Activated naive CD8-positive, alpha-beta T cell treated with anti-CD3 and anti-CD28 coated beads, Interleukin-2, amount 50 U/mL, for 24 hours (primary cell): ENCODE results near the gene SNX32.
"Not testable (repeated sequence)": the region's sequence is repeated elsewhere in the genome, so short reads cannot be mapped to it uniquely, and the experiment has no call there.

Experiments
- ATAC-seq: fragments of 150-1000 bp; cut with Tn5 transposase; one replicate; pipeline ENCODE4 v1.10.0; 2021
- DNase-seq: peaks from one replicate; pipeline ENCODE4 v3.0.0; 2021
- H3K27ac Mint-ChIP-seq: one replicate; pipeline ENCODE4 v1.8.0; 2021; ENCODE audit warnings: mild to moderate bottlenecking, mixed read lengths
- H3K27me3 Mint-ChIP-seq: one replicate; pipeline ENCODE4 v1.8.0; 2021; ENCODE audit warnings: mixed read lengths
- H3K36me3 Mint-ChIP-seq: one replicate; pipeline ENCODE4 v1.8.0; 2021; ENCODE audit warnings: low read depth, mixed read lengths
- H3K4me1 Mint-ChIP-seq: one replicate; pipeline ENCODE4 v1.8.0; 2021; ENCODE audit warnings: mixed read lengths
- H3K4me3 Mint-ChIP-seq: one replicate; pipeline ENCODE4 v1.8.0; 2021; ENCODE audit warnings: mild to moderate bottlenecking, moderate library complexity, mixed read lengths
- H3K9me3 Mint-ChIP-seq: one replicate; pipeline ENCODE4 v1.8.0; 2021; ENCODE audit warnings: mixed read lengths

The SNX32 gene

GRCh38 chr11:65885231-65885630 lies 51.5 kb downstream of the SNX32 start:
- Mint-ChIP-seq H3K27ac (no peak overlapping the region), H3K36me3 (peaks cover 28% of the 10 kb centered on the region), H3K4me3 (no peak overlapping the region), H3K27me3 (no peaks in the 10 kb centered on the region), H3K4me1 (peaks cover 70% of the 10 kb centered on the region), H3K9me3 (no peaks in the 10 kb centered on the region)
- ATAC-seq (no peak), DNase-seq (no peak)

- ATAC-seq, result no peak
- Mint-ChIP-seq H3K4me3 (peak overlapping the region; percentile 98), H3K9me3 (no peaks in the 10 kb centered on the region), H3K27me3 (no peaks in the 10 kb centered on the region), H3K27ac (peak overlapping the region; percentile 91), H3K4me1 (peaks cover 64% of the 10 kb centered on the region), H3K36me3 (peaks cover 28% of the 10 kb centered on the region)
- no peak for DNase-seq
Observed at GRCh38 chr11:65885808-65886536, 52.2 kb downstream of the SNX32 start.

- H3K4me1 Mint-ChIP-seq, result peaks cover 60% of the 10 kb centered on the region
Observed at GRCh38 chr11:65886826-65887722, 53.3 kb downstream of the SNX32 start.

GRCh38 chr11:65887723-65888162 lies 54.0 kb downstream of the SNX32 start:
- DNase-seq (no peak), ATAC-seq (no peak)
- peak overlapping the region; percentile 98 for H3K4me3 Mint-ChIP-seq
- no peaks in the 10 kb centered on the region for H3K27me3 Mint-ChIP-seq
- H3K27ac Mint-ChIP-seq, result peak overlapping the region; percentile 91
- peaks cover 65% of the 10 kb centered on the region for H3K4me1 Mint-ChIP-seq
- no peaks in the 10 kb centered on the region for H3K9me3 Mint-ChIP-seq
- peaks cover 38% of the 10 kb centered on the region for H3K36me3 Mint-ChIP-seq

More at GRCh38 chr11:65886826-65887722, 53.3 kb downstream of the SNX32 start:
- DNase-seq (no peak), ATAC-seq (no peak)
- Mint-ChIP-seq H3K4me3 (peak overlapping the region; percentile 98), H3K27me3 (no peaks in the 10 kb centered on the region), H3K36me3 (peaks cover 31% of the 10 kb centered on the region), H3K27ac (peak overlapping the region; percentile 91), H3K9me3 (no peaks in the 10 kb centered on the region)

GRCh38 chr11:65888163-65888814 lies 54.5 kb downstream of the SNX32 start, which contains the start of gene FIBP:
TSS of gene FIBP (minus strand) at chr11:65888471. CDS start at chr11:65888418, 53 bp downstream.
- H3K4me1 Mint-ChIP-seq, result peaks cover 71% of the 10 kb centered on the region
- DNase-seq (peak; percentile 98), ATAC-seq (peak; percentile 60)
- H3K27me3 Mint-ChIP-seq, result no peaks in the 10 kb centered on the region
- H3K9me3 Mint-ChIP-seq, result no peaks in the 10 kb centered on the region
- peak within 1 kb of the TSS; percentile 98 for H3K4me3 Mint-ChIP-seq
- peaks cover 41% of the 10 kb centered on the region for H3K36me3 Mint-ChIP-seq
- H3K27ac Mint-ChIP-seq, result peak within 1 kb of the TSS; percentile 91

GRCh38 chr11:65890324-65891218 lies 56.8 kb downstream of the SNX32 start, which contains the start of gene CCDC85B:
TSS of gene CCDC85B (plus strand) at chr11:65890673. CDS start at chr11:65890784, 111 bp downstream.
- no peaks in the 10 kb centered on the region for H3K9me3 Mint-ChIP-seq
- H3K36me3 Mint-ChIP-seq, result peaks cover 32% of the 10 kb centered on the region
- H3K27me3 Mint-ChIP-seq, result no peaks in the 10 kb centered on the region
- ATAC-seq (peak; percentile 49), DNase-seq (peak; percentile 98)
- peak within 1 kb of the TSS; percentile 91 for H3K27ac Mint-ChIP-seq
- peaks cover 73% of the 10 kb centered on the region for H3K4me1 Mint-ChIP-seq
- H3K4me3 Mint-ChIP-seq, result peak within 1 kb of the TSS; percentile 98

GRCh38 chr11:65891219-65892136 lies 57.7 kb downstream of the SNX32 start:
- Mint-ChIP-seq H3K9me3 (no peaks in the 10 kb centered on the region), H3K4me1 (peaks cover 77% of the 10 kb centered on the region), H3K27me3 (no peaks in the 10 kb centered on the region), H3K36me3 (peaks cover 38% of the 10 kb centered on the region), H3K4me3 (peak overlapping the region; percentile 98), H3K27ac (peak overlapping the region; percentile 77)
- ATAC-seq (peak; percentile 11), DNase-seq (peak; percentile 60)

GRCh38 chr11:65892137-65892540 lies 58.4 kb downstream of the SNX32 start:
- H3K4me3 Mint-ChIP-seq, result peak overlapping the region; percentile 98
- H3K4me1 Mint-ChIP-seq, result peaks cover 77% of the 10 kb centered on the region
- peaks cover 36% of the 10 kb centered on the region for H3K36me3 Mint-ChIP-seq
- ATAC-seq, result peak; percentile 22
- H3K9me3 Mint-ChIP-seq, H3K27me3 Mint-ChIP-seq: not testable (repeated sequence)
- peak; percentile 61 for DNase-seq
- peak overlapping the region; percentile 77 for H3K27ac Mint-ChIP-seq

- no peak for ATAC-seq
- Mint-ChIP-seq H3K36me3 (peaks cover 42% of the 10 kb centered on the region), H3K4me3 (peak overlapping the region; percentile 98), H3K27me3 (no peaks in the 10 kb centered on the region), H3K4me1 (peaks cover 78% of the 10 kb centered on the region), H3K9me3 (no peaks in the 10 kb centered on the region), H3K27ac (peak overlapping the region; percentile 77)
- DNase-seq, result peak; percentile 14
Observed at GRCh38 chr11:65892661-65893317, 59.0 kb downstream of the SNX32 start.

- Mint-ChIP-seq H3K27ac (peak overlapping the region; percentile 84), H3K27me3 (no peaks in the 10 kb centered on the region), H3K36me3 (peaks cover 47% of the 10 kb centered on the region), H3K4me1 (peaks cover 77% of the 10 kb centered on the region), H3K4me3 (peak overlapping the region; percentile 98), H3K9me3 (no peaks in the 10 kb centered on the region)
- ATAC-seq (no peak), DNase-seq (peak; percentile 46)
Observed at GRCh38 chr11:65894034-65894591, 60.4 kb downstream of the SNX32 start.

GRCh38 chr11:65895482-65895981 lies 61.8 kb downstream of the SNX32 start:
- Mint-ChIP-seq H3K9me3 (no peaks in the 10 kb centered on the region), H3K27ac (peak overlapping the region; percentile 76), H3K36me3 (peaks cover 47% of the 10 kb centered on the region), H3K4me1 (peaks cover 65% of the 10 kb centered on the region), H3K27me3 (peaks cover under 1% of the 10 kb centered on the region), H3K4me3 (peak overlapping the region; percentile 41)
- ATAC-seq (no peak), DNase-seq (peak; percentile 2)
